Panc1 (cell line): ENCODE results near the gene TMEM161B. TPM values are rescaled to one million over a fixed set of nuclear protein-coding genes. Genes with fewer than 3 reads are reported as not detected.
"Not testable (repeated sequence)": the region's sequence is repeated elsewhere in the genome, so short reads cannot be mapped to it uniquely, and the experiment has no call there.

Experiments
- ATAC-seq: fragments of 200-7000 bp; cut with Tn5 transposase; 2 replicates; pipeline ENCODE4 v1.9.1; 2020; ENCODE audit warnings: mild to moderate bottlenecking, moderate library complexity
- BruUV-seq: library from RNA; stranded (reverse); fragments of 400-500 nt; replicated peaks from 2 replicates; lab custom pipeline; 2021; lab: Mats Ljungman, UMichigan
- CTCF ChIA-PET: fragments of 300-600 bp; sonication (Branson Sonifier 250); formaldehyde crosslinking; loops from one replicate; lab custom pipeline; 2022; ENCODE audit warnings: antibody characterized with exemption; lab: Charles Lee
- POLR2A ChIA-PET: fragments of 300-600 bp; sonication (Branson Sonifier 250); formaldehyde crosslinking; loops from one replicate; lab custom pipeline; 2022; ENCODE audit warnings: antibody characterized with exemption; lab: Charles Lee
- DNase-seq: peaks from one replicate; pipeline ENCODE4 v3.0.0-alpha.2; 2010; ENCODE audit warnings: low read depth, low spot score
- H3K27ac ChIP-seq: 2 replicates; pipeline ENCODE4 v1.5.1; 2011; ENCODE audit warnings: mild to moderate bottlenecking, low read length, inconsistent platforms
- H3K27me3 ChIP-seq: fragments of 200-500 bp; sonication (Bioruptor generic); 2 replicates; pipeline ENCODE4 v1.6.0; 2014; ENCODE audit warnings: low read length, inconsistent platforms; ENCODE audit not compliant: control insufficient read depth, insufficient read depth
- H3K36me3 ChIP-seq: fragments of 200-500 bp; sonication (Bioruptor generic); 2 replicates; pipeline ENCODE4 v1.5.1; 2014; ENCODE audit warnings: inconsistent platforms, mild to moderate bottlenecking, low read length, moderate library complexity; ENCODE audit not compliant: control insufficient read depth, insufficient read depth
- H3K4me1 ChIP-seq: 2 replicates; pipeline ENCODE4 v1.5.1; 2011; ENCODE audit warnings: inconsistent platforms, mild to moderate bottlenecking, low read length, moderate library complexity; ENCODE audit not compliant: control insufficient read depth, insufficient read depth
- H3K4me3 ChIP-seq, 2 experiments: 2 replicates each; pipeline ENCODE4 v1.5.1; 2011 to 2012; ENCODE audit warnings: low read depth in 2 of 2, low read length in 2 of 2, mild to moderate bottlenecking in 2 of 2, inconsistent platforms in 1 of 2, moderate library complexity in 1 of 2
- H3K9me3 ChIP-seq: fragments of 200-500 bp; sonication (Bioruptor generic); 2 replicates; pipeline ENCODE4 v1.5.1; 2014; ENCODE audit warnings: low read depth, mild to moderate bottlenecking, inconsistent platforms, low read length, moderate library complexity; ENCODE audit not compliant: control insufficient read depth, insufficient read depth
- CTCF ChIP-seq: fragments of 450-650 bp; IDR thresholded peaks from 2 replicates; pipeline ENCODE4 v1.5.1; 2017; ENCODE audit warnings: mild to moderate bottlenecking
- POLR2AphosphoS5 ChIP-seq: IDR thresholded peaks from 2 replicates; pipeline ENCODE4 v1.6.1; 2012; ENCODE audit warnings: mild to moderate bottlenecking, low read depth, low read length, moderate library complexity
- REST ChIP-seq, 2 experiments: IDR thresholded peaks; 2 replicates each; pipeline ENCODE4 v1.6.1; 2011 to 2012; ENCODE audit warnings: low read depth in 2 of 2, control low read depth in 1 of 2, low read length in 1 of 2, mild to moderate bottlenecking in 1 of 2, moderate library complexity in 1 of 2; ENCODE audit not compliant: insufficient read depth in 1 of 2
- SIN3A ChIP-seq: IDR thresholded peaks from 2 replicates; pipeline ENCODE4 v1.6.1; 2012; ENCODE audit warnings: low read depth, mild to moderate bottlenecking, low read length, moderate library complexity, borderline replicate concordance; ENCODE audit not compliant: insufficient read depth
- TCF7L2 ChIP-seq: IDR thresholded peaks from 2 replicates; pipeline ENCODE4 v1.6.1; 2011; ENCODE audit warnings: mild to moderate bottlenecking, low read depth, low read length, inconsistent platforms
- in situ Hi-C: cut with HindIII; loops from 2 replicates; pipeline ENCODE4 v1.10.0; 2016; ENCODE audit warnings: low sequenced_read_pairs, low pct_unique_long_range_greater_than_20kb
- intact Hi-C: fragments of 100-400 bp; cut with micrococcal nuclease; formaldehyde crosslinking; loops from one replicate; pipeline ENCODE4 v1.10.0; 2022; ENCODE audit not compliant: unreplicated experiment
- total RNA-seq: library from RNA; stranded (reverse); gene quantifications from one replicate; pipeline ENCODE4 v1.2.1, GENCODE V29; 2021; ENCODE audit not compliant: unreplicated experiment

Gene TMEM161B
- total RNA-seq, 1 experiment from 2014 or later = 16.3 TPM

GRCh38 chr5:88275581-88275980 lies 6.9 kb upstream of the TMEM161B start:
- intact Hi-C loops (no loop called here), in situ Hi-C loops (no loop called here)
- H3K27me3 ChIP-seq = no peaks in the 10 kb centered on the region
- no peak overlapping the region for H3K27ac ChIP-seq
- no peaks in the 10 kb centered on the region for H3K9me3 ChIP-seq
- ATAC-seq = no peak
- ChIA-PET CTCF (no interaction called here), POLR2A (no interaction called here)
- H3K4me3 ChIP-seq = no peak overlapping the region
- peaks cover 22% of the 10 kb centered on the region for H3K36me3 ChIP-seq
- BruUV-seq = no TSS peak
- TF ChIP-seq REST (IDR thresholded peaks at IDR 0.05; ENCODE audit: insufficient read depth in 1 of 2, low read depth in 2 of 2, low read length in 1 of 2) = no peak
- no peak for TF ChIP-seq TCF7L2
- no peak for TF ChIP-seq POLR2AphosphoS5
- TF ChIP-seq CTCF = no peak
- TF ChIP-seq SIN3A = no peak
- H3K4me1 ChIP-seq = peaks cover 3% of the 10 kb centered on the region
- no peak for DNase-seq

DNA sequence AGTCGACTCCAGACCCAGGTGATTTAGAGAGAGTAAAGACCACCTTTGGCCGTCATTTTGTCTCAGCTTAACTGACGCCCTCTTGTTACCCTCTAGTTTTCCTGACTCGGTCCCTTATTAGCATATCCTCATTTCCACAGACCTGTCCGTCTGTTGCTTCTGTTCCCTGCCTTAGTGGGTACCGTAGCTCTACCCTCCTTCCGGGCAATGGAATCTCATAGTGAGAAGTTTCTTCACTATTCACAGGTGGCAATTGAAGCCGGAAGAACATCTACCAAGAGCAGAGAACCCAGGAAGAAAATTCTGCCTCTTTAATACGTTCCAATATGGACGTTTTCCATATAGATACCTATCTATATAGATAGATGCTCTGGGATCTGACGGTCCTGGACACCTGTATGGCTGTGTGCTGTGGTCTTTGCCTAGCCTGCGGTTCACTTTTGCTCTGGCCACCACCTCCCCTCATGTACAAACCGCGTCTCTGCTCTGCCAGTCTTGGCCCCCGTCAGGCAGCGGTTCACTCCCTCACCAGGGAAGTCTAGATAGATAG lies 652 bp upstream of the TMEM161B start:
- peaks cover 19% of the 10 kb centered on the region for H3K36me3 ChIP-seq
- no peaks in the 10 kb centered on the region for H3K9me3 ChIP-seq
- peak overlapping the region; percentile 99 for H3K4me3 ChIP-seq
- ChIA-PET CTCF (no interaction called here), POLR2A (no interaction called here)
- intact Hi-C loops (loop anchor here (5.0 kb wide), 2 partner anchors 127 to 403 kb away; no protein-coding TSS in a partner anchor), in situ Hi-C loops (no loop called here)
- peak overlapping the region; percentile 97 for H3K27ac ChIP-seq
- BruUV-seq = no TSS peak
- DNase-seq = no peak
- no peaks in the 10 kb centered on the region for H3K27me3 ChIP-seq
- peaks cover 21% of the 10 kb centered on the region for H3K4me1 ChIP-seq
- peak; percentile 63 for ATAC-seq
- TF ChIP-seq REST (IDR thresholded peaks at IDR 0.05; ENCODE audit: insufficient read depth in 1 of 2, low read depth in 2 of 2, low read length in 1 of 2) (no peak), SIN3A (no peak), CTCF (no peak), POLR2AphosphoS5 (no peak), TCF7L2 (no peak)

- POLR2A ChIA-PET = interaction anchor here (0.7 kb wide), 1 partner anchor 123 kb away, joined by 3 read pairs; no protein-coding TSS in a partner anchor
- H3K27ac ChIP-seq, intact Hi-C loops, H3K36me3 ChIP-seq, H3K4me3 ChIP-seq, H3K9me3 ChIP-seq, H3K27me3 ChIP-seq, in situ Hi-C loops, DNase-seq, H3K4me1 ChIP-seq, ATAC-seq, BruUV-seq, CTCF ChIA-PET: not testable (repeated sequence)
These were observed 4.1 kb downstream of the TMEM161B start for GRCh38 chr5:88264565-88264964.
